ENCODE data around the gene SPAAR.

- no peak for TF ChIP-seq CTCF (conservative IDR thresholded peaks at IDR 0.05; ENCODE audit: low read length)
- TF ChIP-seq EZH2phosphoT487 (IDR thresholded peaks at IDR 0.05; ENCODE audit: borderline replicate concordance): no peak
Measured at GRCh38 chr9:35958104-35958837, 49.0 kb downstream of the SPAAR start, which contains the start of gene OR2S2.

Measured in Loucy (cell line).